Fibroblast of upper back skin (primary cell): ENCODE results near the gene MAGED2.
"Not testable (repeated sequence)": the region's sequence is repeated elsewhere in the genome, so short reads cannot be mapped to it uniquely, and the experiment has no call there.

ENCODE experiments used
- DNase-seq: peaks from one replicate; pipeline ENCODE4 v3.0.0-alpha.2; 2013

The MAGED2 gene

GRCh38 chrX:54819201-54819600, 11.7 kb downstream of the MAGED2 start:
- DNase-seq: no peak

GRCh38 chrX:54820737-54821136, 13.2 kb downstream of the MAGED2 start:
- no peak for DNase-seq

DNA sequence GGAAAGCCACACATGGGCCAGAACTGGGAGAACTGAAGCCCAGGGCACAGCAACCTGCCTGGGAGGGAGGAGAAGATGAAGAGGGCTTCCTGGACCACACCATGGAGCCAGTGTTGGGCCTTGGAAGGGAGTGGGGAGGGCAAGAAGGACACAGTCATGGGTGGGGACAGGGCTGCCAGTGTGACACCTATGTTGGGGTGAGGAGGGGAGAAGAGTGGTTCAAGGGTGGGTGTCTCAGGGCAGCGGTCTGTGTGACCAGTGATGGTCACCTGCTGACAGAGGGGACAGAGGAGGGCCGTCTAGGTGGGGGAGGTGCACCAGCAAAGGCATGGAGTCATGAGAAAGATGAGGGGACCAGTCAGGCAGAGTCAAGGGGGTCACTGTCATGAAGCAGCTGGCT, 13.8 kb downstream of the MAGED2 start:
- no peak for DNase-seq

- no peak for DNase-seq
Observed at GRCh38 chrX:54824195-54824594, 16.6 kb downstream of the MAGED2 start.

- no peak for DNase-seq
Observed at GRCh38 chrX:54824722-54825121, 17.2 kb downstream of the MAGED2 start.

- DNase-seq: no peak
Observed at GRCh38 chrX:54825716-54826438, 18.3 kb downstream of the MAGED2 start.

- peak; percentile 3 for DNase-seq
Observed at GRCh38 chrX:54826598-54826997, 19.1 kb downstream of the MAGED2 start.

DNA sequence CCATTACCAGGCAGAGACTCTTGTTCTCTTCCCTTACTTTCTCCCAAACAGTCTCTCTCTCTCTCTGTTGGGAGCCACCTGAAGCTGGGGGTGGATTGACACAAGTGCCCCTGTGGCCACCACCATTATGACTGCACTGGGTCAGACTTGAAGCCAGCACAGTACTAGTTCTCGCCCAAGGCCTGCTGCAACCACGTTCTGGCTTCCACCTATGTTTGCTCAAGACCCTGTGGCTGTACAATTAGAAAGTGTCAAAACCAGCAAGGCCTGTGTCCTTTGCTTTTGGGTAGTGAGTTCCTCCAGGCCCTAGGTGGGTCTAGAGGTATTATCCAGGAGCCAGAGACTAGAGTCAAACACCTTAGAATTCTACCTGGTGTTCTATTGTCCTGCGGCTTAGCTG, 31.0 kb downstream of the MAGED2 start:
- no peak for DNase-seq

GRCh38 chrX:54841184-54841874, 33.8 kb downstream of the MAGED2 start:
- peak; percentile 7 for DNase-seq

DNA sequence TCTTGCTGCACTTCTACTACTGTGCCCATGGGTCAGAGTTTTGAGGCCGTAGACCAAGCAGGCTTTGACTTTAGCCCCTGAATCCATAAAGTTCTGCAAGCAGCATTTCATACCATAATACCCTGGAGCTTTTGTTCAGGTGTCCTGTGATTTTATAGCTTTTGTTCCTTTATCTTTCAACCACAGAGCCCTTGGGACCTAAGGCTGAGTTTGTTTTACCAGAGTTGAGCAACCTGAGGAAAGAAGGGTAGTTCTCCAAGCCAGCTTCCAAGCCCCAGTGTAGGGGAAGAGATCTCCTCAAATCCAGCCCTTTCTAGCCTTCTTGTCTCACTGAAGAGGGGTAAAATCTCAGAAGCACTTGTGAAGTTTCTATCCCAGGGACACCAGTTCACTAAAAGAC, 35.1 kb downstream of the MAGED2 start:
- no peak for DNase-seq

DNA sequence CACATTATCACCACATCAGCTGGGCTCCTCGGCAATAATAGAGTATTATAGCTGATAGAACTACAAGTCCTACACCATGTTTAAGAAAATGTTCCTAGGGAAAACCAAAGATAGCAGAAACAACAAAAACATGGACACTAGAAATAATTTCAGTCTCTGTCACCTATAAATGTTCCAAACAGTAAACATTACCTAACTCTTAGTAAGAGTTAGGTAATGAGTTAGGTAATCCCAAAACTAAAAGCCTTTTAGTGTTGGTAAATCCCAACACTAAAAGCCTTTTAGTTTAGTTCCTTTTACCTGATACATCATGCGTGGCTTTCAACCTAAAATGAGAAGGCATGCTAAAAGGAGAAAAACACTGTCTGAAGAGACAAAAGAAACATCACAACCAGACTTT, 35.5 kb downstream of the MAGED2 start:
- no peak for DNase-seq

- not testable (repeated sequence) for DNase-seq
Observed at GRCh38 chrX:54847700-54848099, 40.2 kb downstream of the MAGED2 start.

DNA sequence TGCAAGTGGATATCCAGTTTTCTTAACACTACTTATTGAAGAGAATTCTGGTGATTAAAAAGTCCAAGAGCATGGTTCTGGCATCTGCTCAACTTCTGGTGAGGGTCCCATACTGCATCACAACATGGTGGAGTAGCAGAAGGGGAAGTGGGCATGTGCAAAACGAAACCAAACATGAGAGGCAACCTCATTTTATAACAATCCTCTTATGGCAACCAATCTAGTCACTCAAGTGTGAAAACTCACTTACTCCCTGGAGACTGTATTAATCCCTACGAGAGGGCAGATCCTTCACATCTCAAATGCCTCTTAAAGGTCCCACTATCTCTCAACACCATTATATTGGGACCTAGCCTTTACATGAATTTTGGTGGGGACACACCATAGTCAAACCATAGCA, 57.7 kb downstream of the MAGED2 start:
- no peak for DNase-seq
